Measurements from ENCODE around the gene ADAMTS8.

DNA sequence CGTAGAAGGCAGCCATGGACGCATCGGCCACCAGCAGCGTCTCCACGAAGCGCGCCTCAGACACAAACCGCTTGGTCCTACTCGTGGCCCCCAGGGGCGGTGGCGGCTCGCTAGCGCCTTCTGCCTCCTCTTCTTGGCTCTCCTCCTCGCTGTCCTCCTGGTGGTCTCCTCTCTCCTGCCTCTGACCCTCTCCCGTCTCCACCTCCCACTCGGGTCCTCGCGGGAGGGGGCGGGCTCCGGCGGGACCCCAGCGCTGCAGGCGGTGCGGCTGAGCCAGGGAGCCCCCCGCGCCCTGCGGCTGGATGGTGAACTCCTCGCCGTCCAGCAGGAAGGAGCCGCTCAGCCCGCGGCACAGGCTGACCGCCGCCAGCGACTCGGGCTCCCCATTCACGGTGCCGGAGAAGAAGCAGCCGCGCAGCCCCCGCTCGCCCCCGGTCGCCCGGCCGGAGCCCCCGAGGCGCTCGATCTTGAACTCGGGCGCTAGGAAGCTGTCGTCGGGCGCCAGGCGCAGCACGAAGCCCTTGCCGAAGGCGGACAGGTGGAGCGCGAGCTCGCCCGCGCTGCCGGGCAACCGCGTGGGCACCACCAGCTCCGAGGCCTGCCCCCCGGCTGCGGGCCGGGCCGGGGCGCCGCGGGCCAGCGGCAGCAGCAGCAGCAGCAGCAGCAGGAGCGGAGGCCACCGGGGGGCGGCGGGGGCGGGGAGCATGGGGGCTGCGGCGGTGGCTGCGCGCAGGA lies 661 bp downstream of the ADAMTS8 start:
- TF ChIP-seq, protein P1, sequence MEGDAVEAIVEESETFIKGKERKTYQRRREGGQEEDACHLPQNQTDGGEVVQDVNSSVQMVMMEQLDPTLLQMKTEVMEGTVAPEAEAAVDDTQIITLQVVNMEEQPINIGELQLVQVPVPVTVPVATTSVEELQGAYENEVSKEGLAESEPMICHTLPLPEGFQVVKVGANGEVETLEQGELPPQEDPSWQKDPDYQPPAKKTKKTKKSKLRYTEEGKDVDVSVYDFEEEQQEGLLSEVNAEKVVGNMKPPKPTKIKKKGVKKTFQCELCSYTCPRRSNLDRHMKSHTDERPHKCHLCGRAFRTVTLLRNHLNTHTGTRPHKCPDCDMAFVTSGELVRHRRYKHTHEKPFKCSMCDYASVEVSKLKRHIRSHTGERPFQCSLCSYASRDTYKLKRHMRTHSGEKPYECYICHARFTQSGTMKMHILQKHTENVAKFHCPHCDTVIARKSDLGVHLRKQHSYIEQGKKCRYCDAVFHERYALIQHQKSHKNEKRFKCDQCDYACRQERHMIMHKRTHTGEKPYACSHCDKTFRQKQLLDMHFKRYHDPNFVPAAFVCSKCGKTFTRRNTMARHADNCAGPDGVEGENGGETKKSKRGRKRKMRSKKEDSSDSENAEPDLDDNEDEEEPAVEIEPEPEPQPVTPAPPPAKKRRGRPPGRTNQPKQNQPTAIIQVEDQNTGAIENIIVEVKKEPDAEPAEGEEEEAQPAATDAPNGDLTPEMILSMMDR (IDR thresholded peaks at IDR 0.05), result no peak; the same call in 1 of the 2 replicates
- TF ChIP-seq POLR2AphosphoS5 (IDR thresholded peaks at IDR 0.05; ENCODE audit: low read depth, low read length), result no peak
- no peak for TF ChIP-seq TCF7L2 (IDR thresholded peaks at IDR 0.05; ENCODE audit: low read depth, low read length)
- TF ChIP-seq, protein P2, sequence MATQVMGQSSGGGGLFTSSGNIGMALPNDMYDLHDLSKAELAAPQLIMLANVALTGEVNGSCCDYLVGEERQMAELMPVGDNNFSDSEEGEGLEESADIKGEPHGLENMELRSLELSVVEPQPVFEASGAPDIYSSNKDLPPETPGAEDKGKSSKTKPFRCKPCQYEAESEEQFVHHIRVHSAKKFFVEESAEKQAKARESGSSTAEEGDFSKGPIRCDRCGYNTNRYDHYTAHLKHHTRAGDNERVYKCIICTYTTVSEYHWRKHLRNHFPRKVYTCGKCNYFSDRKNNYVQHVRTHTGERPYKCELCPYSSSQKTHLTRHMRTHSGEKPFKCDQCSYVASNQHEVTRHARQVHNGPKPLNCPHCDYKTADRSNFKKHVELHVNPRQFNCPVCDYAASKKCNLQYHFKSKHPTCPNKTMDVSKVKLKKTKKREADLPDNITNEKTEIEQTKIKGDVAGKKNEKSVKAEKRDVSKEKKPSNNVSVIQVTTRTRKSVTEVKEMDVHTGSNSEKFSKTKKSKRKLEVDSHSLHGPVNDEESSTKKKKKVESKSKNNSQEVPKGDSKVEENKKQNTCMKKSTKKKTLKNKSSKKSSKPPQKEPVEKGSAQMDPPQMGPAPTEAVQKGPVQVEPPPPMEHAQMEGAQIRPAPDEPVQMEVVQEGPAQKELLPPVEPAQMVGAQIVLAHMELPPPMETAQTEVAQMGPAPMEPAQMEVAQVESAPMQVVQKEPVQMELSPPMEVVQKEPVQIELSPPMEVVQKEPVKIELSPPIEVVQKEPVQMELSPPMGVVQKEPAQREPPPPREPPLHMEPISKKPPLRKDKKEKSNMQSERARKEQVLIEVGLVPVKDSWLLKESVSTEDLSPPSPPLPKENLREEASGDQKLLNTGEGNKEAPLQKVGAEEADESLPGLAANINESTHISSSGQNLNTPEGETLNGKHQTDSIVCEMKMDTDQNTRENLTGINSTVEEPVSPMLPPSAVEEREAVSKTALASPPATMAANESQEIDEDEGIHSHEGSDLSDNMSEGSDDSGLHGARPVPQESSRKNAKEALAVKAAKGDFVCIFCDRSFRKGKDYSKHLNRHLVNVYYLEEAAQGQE (IDR thresholded peaks at IDR 0.05; ENCODE audit: insufficient read depth in 1 of 2, low read depth in 2 of 2, low read length in 1 of 2), result no peak
- no peak for TF ChIP-seq SIN3A (IDR thresholded peaks at IDR 0.05; ENCODE audit: borderline replicate concordance, insufficient read depth, low read depth, low read length)
